ENCODE measurements around the gene STK17A.

DNA sequence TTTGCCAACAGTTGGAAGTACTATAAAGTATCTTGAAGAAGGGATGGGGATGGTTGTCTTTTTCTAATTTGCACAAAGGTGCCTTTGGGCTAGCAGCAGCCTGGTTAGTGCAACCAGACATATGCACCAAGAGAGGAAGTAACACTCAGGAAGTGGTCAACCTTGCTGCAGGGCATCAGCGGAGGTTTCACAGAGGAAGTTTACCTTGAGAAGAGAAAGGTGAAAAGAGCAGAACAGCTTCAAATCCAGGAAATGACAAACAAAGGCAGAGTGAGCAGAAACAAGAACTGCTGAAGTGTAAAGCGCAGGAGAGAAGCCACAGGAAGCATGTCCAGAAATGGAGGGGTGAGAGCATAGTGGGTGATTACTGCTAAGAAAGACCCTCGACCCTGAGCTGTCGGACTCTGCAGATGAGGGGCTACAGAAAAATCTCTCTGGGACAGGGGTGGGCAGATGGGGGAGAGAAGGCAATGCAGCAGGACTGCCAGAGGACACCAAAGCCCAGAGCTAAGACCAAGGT is 66.9 kb downstream of the STK17A start:
- TF ChIP-seq CTCF (IDR thresholded peaks at IDR 0.05): no peak
- peak; percentile 41 to 62 for TF ChIP-seq POLR2AphosphoS5 (IDR thresholded peaks at IDR 0.05)
- no peak for TF ChIP-seq EP300 (IDR thresholded peaks at IDR 0.05)

Measured in upper lobe of left lung (tissue), 4 donors.